K562 (cell line): ENCODE results near the gene NSMF. TPM values are rescaled to one million over a fixed set of nuclear protein-coding genes. Genes with fewer than 3 reads are reported as not detected.

Experiments
- ATAC-seq: fragments of 200-7000 bp; cut with Tn5 transposase; 3 replicates; pipeline ENCODE4 v1.9.1; 2020; ENCODE audit warnings: moderate library complexity
- BruUV-seq: library from RNA; stranded (reverse); fragments of 400-500 nt; replicated peaks from 2 replicates; lab custom pipeline; 2021; lab: Mats Ljungman, UMichigan
- CTCF ChIA-PET: fragments of 300-600 bp; formaldehyde crosslinking; extraction: SDS; loops from one replicate; lab custom pipeline; 2021; ENCODE audit warnings: low intra/inter-chr PET ratio; lab: Yijun Ruan, JAX
- POLR2A ChIA-PET: fragments of 300-600, 350-650 bp; sonication (Branson Sonifier 250); formaldehyde crosslinking; extraction: SDS; loops from one replicate; lab custom pipeline; 2021; ENCODE audit warnings: antibody characterized with exemption, inconsistent platforms; lab: Yijun Ruan, JAX
- DNase-seq, 4 experiments: peaks; one replicate each; pipeline versions ENCODE4 v3.0.0 to v3.0.0-alpha.2; 2011 to 2018; ENCODE audit warnings: low spot score in 3 of 4, mixed read lengths in 3 of 4; ENCODE audit errors: extremely low read depth in 1 of 4
- FAIRE-seq: peaks from 2 replicates; lab custom pipeline; 2011; peaks lifted over from hg19 to GRCh38; lab: Jason Lieb, UNC
- H2AFZ ChIP-seq: 2 replicates; pipeline ENCODE4 v1.6.0; 2011; ENCODE audit warnings: low read depth, low read length, control low read depth, inconsistent platforms
- H3K27ac ChIP-seq: fragments of 200-600 bp; 3 replicates; pipeline ENCODE4 v1.8.0; 2011; ENCODE audit warnings: low read depth, mild to moderate bottlenecking, control low read depth, inconsistent platforms, low read length, moderate library complexity, mixed read lengths; ENCODE audit errors: extremely low read depth
- H3K27me3 ChIP-seq, 2 experiments: fragments of 300-600 bp in 1 of 2; 2 replicates in 1 of 2; 3 replicates in 1 of 2; pipeline versions ENCODE4 v1.6.0 to v1.8.0; 2011; ENCODE audit warnings: inconsistent platforms in 2 of 2, low read length in 2 of 2, mild to moderate bottlenecking in 1 of 2, mixed read lengths in 1 of 2, moderate library complexity in 1 of 2; ENCODE audit not compliant: control insufficient read depth in 2 of 2, insufficient read depth in 2 of 2
- H3K36me3 ChIP-seq: fragments of 300-600 bp; 3 replicates; pipeline ENCODE4 v1.8.0; 2011; ENCODE audit warnings: mild to moderate bottlenecking, low read length, inconsistent platforms; ENCODE audit not compliant: control insufficient read depth, insufficient read depth
- H3K4me1 ChIP-seq, 2 experiments: fragments of 200-600 bp in 1 of 2; replicated peaks in 1 of 2; 2 replicates in 1 of 2; 3 replicates in 1 of 2; pipeline versions ENCODE4 v1.5.1 to v1.8.0; 2011; ENCODE audit warnings: inconsistent platforms in 2 of 2, low read length in 2 of 2, mild to moderate bottlenecking in 1 of 2, mixed read lengths in 1 of 2, moderate library complexity in 1 of 2; ENCODE audit not compliant: control insufficient read depth in 2 of 2, insufficient read depth in 2 of 2
- H3K4me2 ChIP-seq: 2 replicates; pipeline ENCODE4 v1.6.1; 2011; ENCODE audit warnings: low read length, control low read depth, inconsistent platforms, mixed read lengths; ENCODE audit not compliant: insufficient read depth
- H3K4me3 ChIP-seq: fragments of 200-600 bp; sonication (generic), shearing (Covaris generic); 2 replicates; pipeline ENCODE4 v1.5.1; 2016; ENCODE audit warnings: control low read depth, inconsistent platforms
- H3K79me2 ChIP-seq: fragments of 200-600 bp; 3 replicates; pipeline ENCODE4 v1.8.0; 2011; ENCODE audit warnings: low read length, inconsistent platforms; ENCODE audit not compliant: control insufficient read depth, insufficient read depth
- H3K9ac ChIP-seq, 2 experiments: 2 replicates each; pipeline versions ENCODE4 v1.6.0 to v1.6.1; 2011; ENCODE audit warnings: low read depth in 2 of 2, low read length in 2 of 2, control low read depth in 1 of 2, inconsistent platforms in 1 of 2, mild to moderate bottlenecking in 1 of 2, mixed read lengths in 1 of 2; ENCODE audit not compliant: insufficient read depth in 1 of 2
- H3K9me1 ChIP-seq: one replicate; pipeline ENCODE4 v1.6.0; 2011; ENCODE audit warnings: inconsistent platforms, mild to moderate bottlenecking, low read length, moderate library complexity; ENCODE audit not compliant: control insufficient read depth, insufficient read depth
- H3K9me3 ChIP-seq: replicated peaks from 2 replicates; pipeline ENCODE4 v1.5.1; 2011; ENCODE audit warnings: low read depth, low read length, inconsistent platforms; ENCODE audit not compliant: control insufficient read depth, insufficient read depth
- H4K20me1 ChIP-seq: replicated peaks from 2 replicates; pipeline ENCODE4 v1.6.1; 2011; ENCODE audit warnings: low read length, inconsistent platforms, mixed read lengths; ENCODE audit not compliant: control insufficient read depth, insufficient read depth
- EGR1 ChIP-seq: fragments of 450-650 bp; conservative IDR thresholded peaks from 2 replicates; pipeline ENCODE4 v1.6.1; 2017; ENCODE audit warnings: mild to moderate bottlenecking
- FOXP1 ChIP-seq: sonication (generic); formaldehyde crosslinking; IDR thresholded peaks from 2 replicates; pipeline ENCODE4 v1.8.0; 2022; ENCODE audit warnings: mild to moderate bottlenecking, missing genetic modification reagents
- PTBP1 ChIP-seq: fragments of 200-400 bp; formaldehyde crosslinking; IDR thresholded peaks from 2 replicates; pipeline ENCODE4 v1.6.1; 2017; ENCODE audit warnings: low read depth, low read length
- RHOXF2B ChIP-seq: fragments of 250-450 bp; sonication (Bioruptor Pico); conservative IDR thresholded peaks from 2 replicates; pipeline ENCODE4 v1.5.1; 2021
- SMARCC2 ChIP-seq: fragments of 450-650 bp; IDR thresholded peaks from 2 replicates; pipeline ENCODE4 v1.6.1; 2017; ENCODE audit warnings: antibody characterized with exemption, moderate library complexity, mild to moderate bottlenecking, low read depth
- WGBS: fragments of 100-300 bp; shearing (Covaris generic); methylation state at CpG from one replicate; pipeline ENCODE4 v1.1.6; 2016; ENCODE audit warnings: low coverage, mixed read lengths; ENCODE audit not compliant: insufficient coverage; ENCODE audit errors: missing lambda C conversion rate; 5-methylcytosine and 5-hydroxymethylcytosine counted together
- in situ Hi-C: fragments of 300-500 bp; cut with MboI; formaldehyde crosslinking; loops from 4 replicates; pipeline ENCODE4 v1.15.0; 2018; ENCODE audit warnings: inconsistent platforms, mixed read lengths
- intact Hi-C: fragments of 100-400 bp; cut with micrococcal nuclease; formaldehyde crosslinking; loops from 2 replicates; pipeline ENCODE4 v1.14.2; 2022
- polyA plus RNA-seq, 8 experiments: library from polyadenylated mRNA; depleted of rRNA in 4 of 8; stranded (reverse) in 5 of 8; unstranded in 3 of 8; fragments of >200 nt; fragmentation: Nextera tagmentation in 2 of 8; fragmentation: Illumina TruSeq in 1 of 8; extraction: Ambion mirVana in 2 of 8; extraction: Trizol in 1 of 8; gene quantifications; 2 replicates each; pipeline versions ENCODE4 v1.2.1 to v1.2.3, GENCODE V29; 2011 to 2014; ENCODE audit warnings: inconsistent platforms in 1 of 8, missing spikeins in 1 of 8
- total RNA-seq, 7 experiments: library from RNA; depleted of rRNA in 6 of 7; stranded (reverse); fragments of >200 nt in 6 of 7; fragmentation: Illumina TruSeq in 2 of 7; extraction: Trizol in 2 of 7; gene quantifications; 2 replicates each; pipeline versions ENCODE4 v1.2.1 to v1.2.3, GENCODE V29; 2011 to 2021; ENCODE audit warnings: low replicate concordance in 1 of 7
- TF ChIP-seq, protein P1 (sequence below), 2 experiments: fragments of 450-650 bp in 1 of 2; sonication (generic) in 1 of 2; formaldehyde crosslinking in 1 of 2; IDR thresholded peaks; 2 replicates each; pipeline versions ENCODE4 v1.7.1 to v1.9.0; 2016 to 2022; ENCODE audit warnings: inconsistent platforms in 1 of 2, mild to moderate bottlenecking in 1 of 2, missing genetic modification reagents in 1 of 2

NSMF gene
- total and polyA plus RNA-seq, 9 of the 15 experiments (the other 6 are each of a cell fraction or from before 2014, with no cell fraction given): 0.20 to 82.7 (median 29.3) TPM

GRCh38 chr9:137433916-137434431 lies 25.2 kb downstream of the NSMF start:
- intact Hi-C loops: no loop called here
- no peaks in the 10 kb centered on the region for H3K9me3 ChIP-seq
- no peak for ATAC-seq
- no peaks in the 10 kb centered on the region for H3K9me1 ChIP-seq
- no TSS peak for BruUV-seq
- in situ Hi-C loops: no loop called here
- no peak overlapping the region for H3K27ac ChIP-seq
- ChIA-PET CTCF (no interaction called here), POLR2A (interaction anchor here (0.5 to 1.1 kb wide), 2 partner anchors 14 to 121 kb away, joined by 3 to 6 read pairs; no protein-coding TSS in a partner anchor)
- H3K4me1 ChIP-seq: peaks cover 14 to 94% of the 10 kb centered on the region in 2 experiments; a peak in 4 of 5 replicates
- no peaks in the 10 kb centered on the region for H3K36me3 ChIP-seq
- no peak overlapping the region for H3K4me3 ChIP-seq
- TF ChIP-seq EGR1 (no peak), RHOXF2B (CRISPR knock-in tag) (no peak), FOXP1 (CRISPR knock-in tag) (no peak), SMARCC2 (no peak), PTBP1 (no peak)
- TF ChIP-seq, protein P1, sequence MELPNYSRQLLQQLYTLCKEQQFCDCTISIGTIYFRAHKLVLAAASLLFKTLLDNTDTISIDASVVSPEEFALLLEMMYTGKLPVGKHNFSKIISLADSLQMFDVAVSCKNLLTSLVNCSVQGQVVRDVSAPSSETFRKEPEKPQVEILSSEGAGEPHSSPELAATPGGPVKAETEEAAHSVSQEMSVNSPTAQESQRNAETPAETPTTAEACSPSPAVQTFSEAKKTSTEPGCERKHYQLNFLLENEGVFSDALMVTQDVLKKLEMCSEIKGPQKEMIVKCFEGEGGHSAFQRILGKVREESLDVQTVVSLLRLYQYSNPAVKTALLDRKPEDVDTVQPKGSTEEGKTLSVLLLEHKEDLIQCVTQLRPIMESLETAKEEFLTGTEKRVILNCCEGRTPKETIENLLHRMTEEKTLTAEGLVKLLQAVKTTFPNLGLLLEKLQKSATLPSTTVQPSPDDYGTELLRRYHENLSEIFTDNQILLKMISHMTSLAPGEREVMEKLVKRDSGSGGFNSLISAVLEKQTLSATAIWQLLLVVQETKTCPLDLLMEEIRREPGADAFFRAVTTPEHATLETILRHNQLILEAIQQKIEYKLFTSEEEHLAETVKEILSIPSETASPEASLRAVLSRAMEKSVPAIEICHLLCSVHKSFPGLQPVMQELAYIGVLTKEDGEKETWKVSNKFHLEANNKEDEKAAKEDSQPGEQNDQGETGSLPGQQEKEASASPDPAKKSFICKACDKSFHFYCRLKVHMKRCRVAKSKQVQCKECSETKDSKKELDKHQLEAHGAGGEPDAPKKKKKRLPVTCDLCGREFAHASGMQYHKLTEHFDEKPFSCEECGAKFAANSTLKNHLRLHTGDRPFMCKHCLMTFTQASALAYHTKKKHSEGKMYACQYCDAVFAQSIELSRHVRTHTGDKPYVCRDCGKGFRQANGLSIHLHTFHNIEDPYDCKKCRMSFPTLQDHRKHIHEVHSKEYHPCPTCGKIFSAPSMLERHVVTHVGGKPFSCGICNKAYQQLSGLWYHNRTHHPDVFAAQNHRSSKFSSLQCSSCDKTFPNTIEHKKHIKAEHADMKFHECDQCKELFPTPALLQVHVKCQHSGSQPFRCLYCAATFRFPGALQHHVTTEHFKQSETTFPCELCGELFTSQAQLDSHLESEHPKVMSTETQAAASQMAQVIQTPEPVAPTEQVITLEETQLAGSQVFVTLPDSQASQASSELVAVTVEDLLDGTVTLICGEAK (IDR thresholded peaks at IDR 0.05): no peak
- TF ChIP-seq, protein P1 (CRISPR knock-in tag; IDR thresholded peaks at IDR 0.05): no peak
- no peak for FAIRE-seq
- no peak for DNase-seq
- H3K27me3 ChIP-seq: no peaks in the 10 kb centered on the region
- no peaks in the 10 kb centered on the region for H4K20me1 ChIP-seq
- H3K79me2 ChIP-seq: no peaks in the 10 kb centered on the region
- WGBS: 59% methylated on average over 20 of the region's 26 CpGs
- H3K9ac ChIP-seq: no peak overlapping the region
- no peak overlapping the region for H2AFZ ChIP-seq
- H3K4me2 ChIP-seq: no peak overlapping the region
